Ramos (cell line): Measurements from ENCODE around the gene ASB4.
"Not testable (repeated sequence)": the region's sequence is repeated elsewhere in the genome, so short reads cannot be mapped to it uniquely, and the experiment has no call there.

ENCODE experiments used
- in situ Hi-C: fragments of 300-500 bp; cut with MboI; formaldehyde crosslinking; loops from one replicate; pipeline ENCODE4 v1.14.3; 2022; ENCODE audit warnings: low sequenced_read_pairs; ENCODE audit not compliant: unreplicated experiment

ASB4 gene, protein sequence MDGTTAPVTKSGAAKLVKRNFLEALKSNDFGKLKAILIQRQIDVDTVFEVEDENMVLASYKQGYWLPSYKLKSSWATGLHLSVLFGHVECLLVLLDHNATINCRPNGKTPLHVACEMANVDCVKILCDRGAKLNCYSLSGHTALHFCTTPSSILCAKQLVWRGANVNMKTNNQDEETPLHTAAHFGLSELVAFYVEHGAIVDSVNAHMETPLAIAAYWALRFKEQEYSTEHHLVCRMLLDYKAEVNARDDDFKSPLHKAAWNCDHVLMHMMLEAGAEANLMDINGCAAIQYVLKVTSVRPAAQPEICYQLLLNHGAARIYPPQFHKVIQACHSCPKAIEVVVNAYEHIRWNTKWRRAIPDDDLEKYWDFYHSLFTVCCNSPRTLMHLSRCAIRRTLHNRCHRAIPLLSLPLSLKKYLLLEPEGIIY

DNA sequence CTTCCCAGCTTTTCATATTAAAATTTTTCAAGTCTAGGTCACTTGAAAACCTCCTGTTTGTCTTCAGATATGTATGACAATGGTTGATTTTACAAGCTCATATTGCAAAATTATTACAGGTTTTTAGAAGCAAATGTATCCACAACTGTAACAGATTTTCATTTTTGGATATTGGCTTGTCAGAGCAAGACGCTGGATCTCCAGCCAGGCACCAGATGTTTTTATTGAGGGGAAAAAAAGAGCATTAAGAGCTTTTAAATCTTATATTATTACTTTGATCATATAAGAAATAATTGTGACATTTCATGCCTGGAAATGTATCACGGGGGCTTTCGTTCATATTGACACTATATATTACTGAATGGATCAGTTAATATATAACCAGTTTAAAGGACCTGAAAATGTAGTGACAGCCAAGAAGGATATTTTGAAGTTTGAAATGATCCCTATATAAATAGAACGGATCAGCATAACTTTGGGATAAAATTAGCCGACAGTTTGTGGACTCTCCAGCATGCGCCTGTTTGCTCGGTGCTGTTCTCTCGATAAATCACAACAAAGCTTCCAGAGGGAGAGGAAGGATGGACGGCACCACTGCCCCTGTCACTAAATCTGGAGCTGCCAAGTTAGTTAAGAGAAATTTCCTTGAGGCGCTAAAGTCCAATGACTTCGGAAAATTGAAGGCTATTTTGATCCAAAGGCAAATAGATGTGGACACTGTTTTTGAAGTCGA lies at the start of gene ASB4:
ASB4 (plus strand) TSS at position 553 of the 733 bp plus-strand sequence; CDS start at position 582, 29 bp downstream.
- in situ Hi-C loops: no loop called here

DNA sequence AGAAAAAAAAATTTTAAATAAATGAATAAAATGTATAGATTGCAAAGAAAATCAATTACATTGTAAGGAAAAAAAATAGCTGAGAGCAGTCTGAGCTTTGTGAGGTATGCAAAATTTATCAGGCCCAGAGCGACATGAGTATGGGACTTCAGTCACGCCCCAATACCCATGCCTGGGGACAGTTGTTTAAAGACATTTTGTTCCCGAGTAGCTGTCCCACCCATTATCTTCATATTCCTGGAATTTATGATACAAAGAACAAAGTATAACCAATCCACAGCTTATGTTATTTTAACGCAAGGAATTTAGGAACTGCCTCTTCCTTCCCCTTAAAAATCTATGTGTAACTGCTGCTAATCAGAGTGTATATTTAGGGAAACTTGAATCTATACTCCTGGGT lies 49.3 kb upstream of the ASB4 start:
- in situ Hi-C loops: no loop called here

DNA sequence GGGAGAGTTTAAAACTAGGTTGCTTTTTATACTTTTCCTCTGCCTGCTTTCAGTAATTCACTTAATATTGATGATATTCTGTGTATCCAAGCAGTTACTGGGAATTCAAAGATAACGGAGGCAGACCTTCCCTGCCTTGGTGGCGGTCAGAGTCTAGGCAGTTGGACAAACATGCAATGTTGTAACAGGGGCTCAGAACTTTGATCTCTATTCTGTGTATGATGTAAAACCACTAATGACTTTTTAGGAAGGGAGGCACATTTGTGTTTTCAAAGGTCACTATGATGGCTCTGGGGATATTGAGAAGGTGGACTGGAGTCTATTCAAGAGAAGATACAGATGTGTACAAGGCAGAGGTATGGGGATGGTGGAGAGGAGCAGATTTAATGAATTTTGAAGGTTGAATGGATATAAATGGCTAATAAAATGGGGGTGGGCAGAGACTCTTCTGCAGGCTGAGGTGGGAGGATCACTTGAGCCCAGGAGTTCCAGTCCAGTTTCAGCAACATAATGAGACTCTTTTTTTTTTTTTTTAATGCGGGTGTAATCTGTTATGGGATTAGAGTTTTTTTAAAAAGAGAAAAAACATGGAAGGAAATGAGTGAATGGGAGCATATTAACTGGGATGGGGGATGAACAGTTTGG lies 45.2 kb upstream of the ASB4 start:
- in situ Hi-C loops: no loop called here

DNA sequence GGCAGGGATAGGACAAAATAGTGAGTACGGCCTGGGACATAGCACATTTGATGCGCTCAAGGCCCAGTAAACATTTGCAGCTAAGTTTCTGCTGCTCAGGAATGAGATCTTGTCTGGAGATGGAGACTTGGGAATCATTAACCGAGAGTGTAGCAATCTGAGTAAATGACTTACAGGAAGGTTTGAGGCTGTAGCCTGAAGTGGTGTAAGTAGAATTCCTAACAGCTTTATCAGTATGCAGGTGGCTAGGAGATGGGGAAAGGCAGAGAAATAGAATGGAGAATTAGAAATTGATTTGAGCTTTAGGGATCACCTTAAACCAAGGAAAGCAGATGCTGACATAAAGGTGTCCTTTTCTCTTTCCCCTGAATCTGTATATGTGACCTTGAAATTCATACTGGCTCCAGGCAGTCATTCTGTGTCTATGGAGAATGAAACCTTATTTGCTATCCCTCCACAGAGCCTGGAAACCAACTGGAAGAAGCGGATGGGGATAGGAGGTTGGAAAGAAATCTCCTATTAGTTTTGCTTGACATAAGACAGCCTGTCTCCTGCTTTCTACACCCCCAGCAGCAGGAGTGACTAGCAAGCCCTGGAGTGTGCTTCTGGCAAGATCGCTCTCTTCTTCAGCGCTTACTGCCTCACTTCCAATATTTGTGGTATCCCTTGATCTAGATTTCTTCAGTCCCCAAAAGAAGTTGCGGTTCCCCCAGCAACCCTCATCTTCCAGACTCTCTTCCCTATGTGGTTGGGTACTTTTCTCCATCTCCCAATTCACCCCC lies 44.5 kb upstream of the ASB4 start:
- in situ Hi-C loops: no loop called here

DNA sequence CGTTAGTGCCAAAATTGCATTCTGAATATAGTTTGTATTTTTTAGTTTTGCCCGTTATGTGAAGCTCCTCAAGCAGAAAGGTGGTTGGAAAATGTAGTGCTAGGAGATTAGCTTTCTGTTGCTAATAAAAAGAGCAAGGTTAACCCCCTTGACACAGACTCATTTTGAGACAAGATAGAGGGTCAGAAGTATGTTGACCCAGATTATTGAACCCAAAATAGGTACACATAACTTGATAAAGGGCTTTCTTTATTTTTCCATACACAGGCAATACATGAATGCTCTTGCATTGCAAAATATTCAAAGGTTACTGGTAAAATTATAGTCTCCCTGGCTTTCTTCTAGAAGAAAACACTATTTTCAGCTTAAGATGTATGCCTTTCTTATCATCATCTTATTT lies 40.9 kb upstream of the ASB4 start:
- in situ Hi-C loops: no loop called here

DNA sequence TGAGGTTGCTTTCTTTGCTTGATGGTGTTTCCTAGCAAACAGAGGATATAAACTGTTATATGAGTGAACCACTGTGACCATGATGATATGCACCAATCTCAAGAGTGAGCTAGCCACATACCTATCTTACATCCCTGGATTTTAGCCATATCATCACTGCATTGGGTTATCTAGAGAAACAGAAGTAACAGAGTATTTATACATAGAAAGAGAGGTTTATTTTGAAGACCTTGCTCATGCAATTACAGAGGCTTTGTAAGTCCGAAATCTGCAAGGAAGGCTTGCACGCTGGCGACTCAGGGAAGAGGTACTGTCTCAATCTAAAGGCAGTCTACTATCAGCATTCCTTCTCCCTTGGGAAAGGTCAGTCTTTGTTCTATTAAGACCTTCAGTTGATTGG lies 39.1 kb upstream of the ASB4 start:
- in situ Hi-C loops: no loop called here

DNA sequence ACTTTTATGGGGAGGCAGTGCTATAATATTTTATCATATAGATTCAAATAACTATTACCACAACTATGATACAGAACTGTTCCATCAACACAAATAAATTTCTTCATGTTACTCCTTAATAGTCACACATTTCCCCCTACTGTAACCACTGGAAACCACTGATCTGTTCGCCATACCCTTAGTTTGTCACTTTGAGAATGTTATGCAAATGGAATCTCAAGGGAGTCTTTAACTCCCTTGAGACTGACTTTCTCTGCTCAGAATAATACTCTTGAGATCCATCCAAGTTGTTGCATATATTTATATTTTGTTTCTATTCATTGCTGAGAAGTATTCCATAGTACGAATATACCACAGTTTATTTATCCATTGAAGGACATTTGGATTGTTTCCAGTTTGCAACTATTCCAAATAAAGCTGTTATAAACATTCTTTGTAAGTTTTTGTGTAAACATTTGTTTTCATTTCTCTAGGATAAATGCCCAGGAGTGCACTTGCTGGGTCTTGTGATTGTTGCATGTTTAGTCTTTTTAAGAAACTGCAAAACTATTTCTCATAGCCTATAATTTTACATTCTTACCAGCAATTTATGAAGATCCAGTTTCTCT lies 31.2 kb upstream of the ASB4 start:
- in situ Hi-C loops: no loop called here

DNA sequence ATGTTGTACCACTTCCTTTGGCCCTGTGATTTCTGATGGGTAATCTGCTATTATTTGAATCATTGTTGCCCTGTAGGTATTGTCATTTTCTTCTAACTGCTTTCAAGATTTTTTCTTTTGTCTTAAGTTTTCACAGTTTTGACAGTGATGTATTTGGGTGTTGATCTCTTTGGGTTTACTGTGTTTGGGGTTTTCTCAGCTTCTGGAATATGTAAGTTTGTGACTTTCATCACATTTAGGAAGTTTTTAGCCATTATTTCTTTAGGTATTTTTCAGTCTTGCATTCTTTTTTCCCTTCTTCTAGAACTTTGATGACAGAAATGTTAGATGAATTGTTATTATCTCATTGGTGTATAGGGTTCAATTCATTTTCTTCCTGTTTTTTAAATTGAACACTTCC lies 27.8 kb upstream of the ASB4 start:
- in situ Hi-C loops: no loop called here

DNA sequence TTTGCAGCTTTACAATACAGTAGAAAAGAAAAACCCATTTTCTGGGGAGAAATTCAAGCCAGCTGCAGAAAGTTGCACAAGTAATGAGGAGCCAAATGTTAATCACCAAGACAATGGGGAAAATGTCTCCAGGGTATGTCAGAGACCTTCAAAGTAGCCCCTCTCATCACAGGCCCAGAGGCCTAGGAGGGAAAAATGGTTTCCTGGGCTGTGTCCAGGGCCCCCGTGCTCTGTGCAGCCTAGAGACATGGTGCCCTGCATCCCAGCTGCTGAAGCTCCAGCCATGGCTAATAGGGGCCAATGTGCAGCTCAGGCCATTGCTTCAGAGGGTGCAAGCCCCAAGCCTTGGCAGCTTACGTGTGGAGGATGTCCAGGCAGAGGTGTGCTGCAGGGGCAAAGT lies 25.1 kb upstream of the ASB4 start:
- in situ Hi-C loops: not testable (repeated sequence)

DNA sequence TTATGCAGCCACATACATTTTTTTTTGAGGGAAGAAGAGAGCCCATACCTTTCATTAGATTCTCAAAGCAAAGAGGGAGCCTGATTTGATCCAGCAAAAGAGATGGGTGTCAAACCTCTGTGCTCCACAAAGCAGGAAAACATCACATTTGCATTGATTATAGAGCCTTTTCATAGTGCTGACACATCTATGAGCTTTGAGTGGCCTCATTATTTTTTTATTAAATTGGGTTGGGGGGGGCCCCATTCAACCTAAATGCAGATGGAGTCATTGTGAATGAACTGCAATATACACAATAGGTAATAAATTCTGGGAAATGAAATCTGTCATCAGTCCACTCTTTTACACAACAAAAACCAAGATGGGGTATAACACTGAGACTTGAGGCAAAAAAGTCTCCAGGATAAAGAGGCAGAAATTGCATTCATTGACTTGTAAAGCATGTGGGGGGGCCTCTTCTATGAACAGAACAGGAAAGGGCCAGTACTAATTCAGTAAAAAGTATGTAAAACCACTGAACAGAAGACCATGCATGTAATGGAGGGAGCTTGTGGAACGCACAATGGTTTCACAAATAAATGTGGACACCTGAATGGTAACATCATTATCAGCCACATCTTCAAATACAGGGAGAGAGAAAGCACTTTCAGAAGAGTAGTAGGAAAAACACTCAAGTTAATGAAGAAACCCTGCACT lies 17.7 kb upstream of the ASB4 start:
- in situ Hi-C loops: no loop called here

DNA sequence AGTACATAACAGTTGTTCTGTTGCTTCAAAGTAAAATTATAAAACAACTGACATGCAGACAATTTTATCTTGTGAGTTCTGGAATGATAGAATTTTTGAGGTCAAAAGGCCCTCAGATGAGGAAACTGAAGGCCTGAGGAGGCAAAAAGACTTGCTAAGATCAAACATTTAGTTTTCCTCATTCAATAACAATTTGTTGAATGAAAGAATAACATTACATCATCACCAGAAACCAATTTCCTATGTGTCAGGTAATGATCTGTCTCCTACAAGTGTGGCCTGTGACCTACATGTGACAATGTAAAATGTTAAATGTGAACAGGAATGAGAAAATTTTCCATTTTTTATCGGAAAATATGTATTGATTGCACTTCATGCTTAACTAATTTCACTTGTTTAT lies 16.6 kb upstream of the ASB4 start:
- in situ Hi-C loops: no loop called here

DNA sequence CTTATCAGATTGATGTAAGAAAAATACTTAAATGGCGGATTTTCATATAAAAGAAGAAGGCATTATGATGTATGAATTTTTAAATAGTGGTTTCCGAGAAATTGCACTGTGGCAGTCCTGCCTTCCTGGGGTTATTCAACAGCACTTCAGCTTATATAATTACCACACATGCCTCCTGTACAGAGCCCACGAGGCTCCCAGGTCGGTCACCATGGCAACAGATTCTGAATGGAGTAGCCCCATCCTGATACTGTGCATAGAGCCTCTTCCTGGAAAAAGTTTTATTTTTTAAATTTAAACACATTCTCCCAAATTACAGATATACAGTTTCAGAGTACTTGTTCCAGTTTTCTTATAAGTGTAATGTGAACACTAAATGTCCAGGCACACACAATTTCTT lies 15.9 kb upstream of the ASB4 start:
- in situ Hi-C loops: no loop called here

DNA sequence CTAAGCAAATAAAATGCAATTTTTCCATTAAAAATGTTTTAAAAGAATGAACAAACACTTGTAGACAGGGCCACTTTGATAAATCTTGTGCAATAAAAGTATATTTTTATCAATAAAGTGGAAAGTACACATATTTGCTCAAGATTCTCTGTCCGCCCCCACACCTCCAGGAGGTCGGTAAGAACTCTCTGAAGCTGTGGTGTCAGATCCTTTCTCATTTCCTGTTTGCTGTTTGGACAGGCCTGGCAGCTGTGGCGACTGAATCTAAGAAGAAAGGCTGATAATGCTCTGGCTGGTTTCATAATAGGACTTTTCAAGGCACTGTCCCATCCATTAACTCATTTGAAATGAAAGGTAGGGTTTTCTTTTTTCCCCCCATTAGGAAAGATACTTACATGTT lies 15.3 kb upstream of the ASB4 start:
- in situ Hi-C loops: no loop called here

DNA sequence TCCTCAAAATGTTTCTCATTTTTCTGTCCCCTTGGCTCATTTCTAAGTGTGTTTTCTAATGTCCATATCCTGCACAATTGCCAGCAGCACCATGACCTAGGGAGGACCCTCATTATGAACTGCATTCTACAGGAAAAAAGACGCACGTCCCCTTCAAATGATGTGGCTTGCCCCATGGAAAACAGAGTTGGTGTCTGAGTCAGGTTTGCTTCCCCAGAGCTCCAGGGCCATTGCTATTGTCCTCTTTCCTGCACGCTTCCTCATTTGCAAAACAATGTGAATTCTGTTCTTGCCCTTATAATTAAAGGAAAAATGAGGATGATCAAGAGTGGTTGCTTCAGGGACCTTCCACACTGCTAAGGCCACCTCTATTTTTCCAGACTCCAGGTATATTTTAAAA lies 14.7 kb upstream of the ASB4 start:
- in situ Hi-C loops: no loop called here

DNA sequence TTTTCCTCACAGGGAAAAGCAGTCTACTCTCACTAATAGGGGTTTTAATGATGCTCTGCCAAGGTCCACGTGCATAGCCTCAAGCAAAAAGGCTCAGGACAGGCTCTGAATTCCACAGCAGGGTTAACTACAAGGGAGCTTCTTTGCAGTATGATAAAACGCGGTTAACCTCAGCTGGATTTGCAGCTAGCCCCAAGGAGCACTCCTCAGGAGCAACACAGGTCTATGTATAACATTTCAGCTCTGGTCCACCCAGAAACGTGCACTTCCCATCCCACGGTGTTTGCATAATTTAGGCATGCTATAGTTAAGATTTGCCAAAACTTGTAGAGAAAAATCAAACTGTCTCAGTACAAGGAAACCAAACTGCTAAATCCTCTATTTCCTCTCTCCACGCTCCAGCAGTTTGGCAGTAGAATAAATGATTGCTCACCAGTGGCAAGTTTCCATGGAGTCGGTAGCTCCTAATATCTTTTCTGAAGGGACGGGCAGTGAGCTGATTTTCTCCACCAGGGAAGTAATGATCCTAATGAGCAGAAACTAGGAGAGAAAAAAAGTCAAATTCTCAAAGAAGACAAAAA lies 13.1 kb upstream of the ASB4 start:
- in situ Hi-C loops: no loop called here

DNA sequence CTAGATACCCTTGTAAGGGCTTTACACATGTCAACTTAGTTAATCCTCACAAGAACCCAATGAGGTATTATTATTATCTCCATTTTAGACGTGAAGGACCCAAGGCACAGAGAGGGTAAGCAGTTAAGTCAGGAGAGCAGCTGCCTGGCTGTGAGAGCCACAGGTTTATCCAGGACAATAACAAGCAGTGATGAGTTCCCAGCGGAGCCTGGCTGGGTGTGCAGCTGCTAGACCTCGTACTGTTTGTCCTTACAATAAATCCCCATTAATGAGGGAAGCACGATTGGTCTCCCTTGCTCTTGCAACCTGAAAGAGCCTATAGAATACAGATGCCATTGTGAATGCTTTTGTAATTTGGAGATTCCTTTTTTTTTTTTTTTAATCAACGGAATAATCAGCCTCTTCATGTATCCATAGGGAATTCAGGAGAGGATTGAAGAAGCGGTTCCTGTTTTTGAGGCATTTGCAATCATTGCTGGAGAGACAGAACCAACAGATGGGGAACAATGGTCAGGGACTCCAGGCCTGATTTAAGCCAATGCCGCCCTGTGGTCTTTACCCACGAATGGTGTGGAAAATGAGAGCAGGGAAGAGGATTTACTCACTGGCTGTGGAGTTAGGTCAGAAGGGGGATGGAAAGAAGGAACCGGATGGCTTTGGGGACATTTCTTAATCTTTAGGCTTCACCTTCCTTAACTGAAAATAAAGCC lies 12.3 kb upstream of the ASB4 start:
- in situ Hi-C loops: no loop called here

DNA sequence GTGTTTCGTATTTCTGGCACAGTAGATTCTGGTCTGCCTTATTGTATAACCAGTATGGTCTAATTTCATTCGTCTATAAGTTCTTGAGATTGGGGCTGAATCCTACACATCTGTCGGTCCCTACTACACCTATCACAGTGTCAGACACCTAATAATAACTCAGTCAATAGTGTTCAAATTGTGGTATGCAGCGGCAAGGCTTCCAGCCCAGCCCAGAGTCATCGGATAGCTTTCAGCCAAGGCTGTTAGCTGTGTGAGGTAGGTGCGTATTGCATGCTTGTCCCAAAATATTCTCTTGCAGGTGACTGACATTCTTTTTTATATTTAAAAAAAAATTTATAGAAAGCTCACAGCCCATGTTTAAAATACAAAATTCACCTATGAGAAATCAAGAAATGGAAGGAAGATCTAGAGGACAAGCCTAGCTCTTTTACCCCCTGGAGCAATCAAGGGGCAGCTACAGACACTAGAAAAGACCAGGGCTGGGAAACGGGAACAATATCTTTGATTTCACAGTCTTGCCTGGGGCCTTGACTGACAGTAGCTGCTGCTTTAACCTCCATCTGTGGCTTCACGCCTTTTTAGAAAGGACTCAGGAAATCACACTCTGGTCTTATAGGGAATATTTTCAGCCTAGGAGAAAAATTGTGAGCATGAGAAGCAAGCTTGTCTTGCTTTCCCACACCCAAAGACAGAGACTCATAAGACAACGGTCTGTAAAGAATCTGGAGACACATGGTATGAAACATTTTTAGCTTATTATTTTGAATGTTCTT lies 9.5 kb upstream of the ASB4 start:
- in situ Hi-C loops: no loop called here
